Ramos (cell line): Measurements from ENCODE around the gene TOM1.
"Not testable (repeated sequence)": the region's sequence is repeated elsewhere in the genome, so short reads cannot be mapped to it uniquely, and the experiment has no call there.

Experiments used
- in situ Hi-C: fragments of 300-500 bp; cut with MboI; formaldehyde crosslinking; loops from one replicate; pipeline ENCODE4 v1.14.3; 2022; ENCODE audit warnings: low sequenced_read_pairs; ENCODE audit not compliant: unreplicated experiment

The TOM1 gene

GRCh38 chr22:35386670-35387288, 87.1 kb downstream of the TOM1 start:
- in situ Hi-C loops: no loop called here

- in situ Hi-C loops: no loop called here
Observed at GRCh38 chr22:35390933-35391332, 91.2 kb downstream of the TOM1 start.

GRCh38 chr22:35392357-35392756, 92.7 kb downstream of the TOM1 start:
- in situ Hi-C loops: no loop called here

GRCh38 chr22:35393116-35394010, 93.7 kb downstream of the TOM1 start:
- in situ Hi-C loops: no loop called here

GRCh38 chr22:35394011-35394312, 94.3 kb downstream of the TOM1 start:
- in situ Hi-C loops: no loop called here

- in situ Hi-C loops: no loop called here
Observed at GRCh38 chr22:35394810-35395563, 95.3 kb downstream of the TOM1 start.

- in situ Hi-C loops: not testable (repeated sequence)
Observed at GRCh38 chr22:35396622-35397021, 96.9 kb downstream of the TOM1 start.

- in situ Hi-C loops: no loop called here
Observed at GRCh38 chr22:35397095-35397904, 97.6 kb downstream of the TOM1 start.
